Iris pigment epithelial cell (primary cell): Measurements from ENCODE around the gene WDFY4.
A peak's percentile ranks its signal among the peaks of the same experiment; 100 is the strongest.
"Not testable (repeated sequence)": the region's sequence is repeated elsewhere in the genome, so short reads cannot be mapped to it uniquely, and the experiment has no call there.

ENCODE experiments used
- DNase-seq: peaks from one replicate; pipeline ENCODE4 v3.0.0-alpha.2; 2011; ENCODE audit warnings: low read depth

WDFY4 gene

GRCh38 chr10:48684792-48685623 is at the start of gene WDFY4:
Gene WDFY4, plus strand, starts transcription at chr10:48684873. Its CDS starts 24,860 bp downstream, at chr10:48709733.
- no peak for DNase-seq

GRCh38 chr10:48634984-48635557 is 49.6 kb upstream of the WDFY4 start:
- DNase-seq = no peak

GRCh38 chr10:48636231-48636630 is 48.4 kb upstream of the WDFY4 start:
- no peak for DNase-seq

- DNase-seq = no peak
These were observed 47.8 kb upstream of the WDFY4 start for GRCh38 chr10:48636901-48637300.

- DNase-seq = no peak
These were observed 46.5 kb upstream of the WDFY4 start for GRCh38 chr10:48638158-48638557.

- DNase-seq = no peak
These were observed 45.7 kb upstream of the WDFY4 start for GRCh38 chr10:48638739-48639527.

GRCh38 chr10:48639632-48640031 is 45.0 kb upstream of the WDFY4 start:
- no peak for DNase-seq

- no peak for DNase-seq
These were observed 44.3 kb upstream of the WDFY4 start for GRCh38 chr10:48640326-48640725.

GRCh38 chr10:48641099-48641690 is 43.5 kb upstream of the WDFY4 start:
- not testable (repeated sequence) for DNase-seq

- no peak for DNase-seq
These were observed 39.1 kb upstream of the WDFY4 start for GRCh38 chr10:48645600-48645999.

GRCh38 chr10:48647073-48647472 is 37.6 kb upstream of the WDFY4 start:
- DNase-seq = not testable (repeated sequence)

GRCh38 chr10:48648172-48648942 is 36.3 kb upstream of the WDFY4 start:
- no peak for DNase-seq

- DNase-seq = no peak
These were observed 35.2 kb upstream of the WDFY4 start for GRCh38 chr10:48649349-48649944.

- DNase-seq = no peak
These were observed 33.4 kb upstream of the WDFY4 start for GRCh38 chr10:48651293-48651692.

- no peak for DNase-seq
These were observed 32.8 kb upstream of the WDFY4 start for GRCh38 chr10:48651839-48652238.

GRCh38 chr10:48652344-48652743 is 32.3 kb upstream of the WDFY4 start:
- no peak for DNase-seq

GRCh38 chr10:48653347-48653746 is 31.3 kb upstream of the WDFY4 start:
- DNase-seq = no peak

GRCh38 chr10:48653944-48654698 is 30.6 kb upstream of the WDFY4 start:
- no peak for DNase-seq

- DNase-seq = peak; percentile 51
These were observed 29.0 kb upstream of the WDFY4 start for GRCh38 chr10:48655411-48656240.
